Epidermal melanocyte (primary cell): Measurements from ENCODE around the gene ZNF665.
A peak's percentile ranks its signal among the peaks of the same experiment; 100 is the strongest.
"Not testable (repeated sequence)": the region's sequence is repeated elsewhere in the genome, so short reads cannot be mapped to it uniquely, and the experiment has no call there.

Experiments
- DNase-seq: peaks from one replicate; pipeline ENCODE4 v3.0.0; 2011; ENCODE audit warnings: low spot score; ENCODE audit not compliant: insufficient read length

The ZNF665 gene

GRCh38 chr19:53192771-53193534, at the start of gene ZNF665:
TSS of gene ZNF665 (minus strand) at chr19:53193358. CDS start at chr19:53182898, 10,460 bp downstream.
- DNase-seq, result peak; percentile 50

- no peak for DNase-seq
Observed at GRCh38 chr19:53237114-53237777, 44.1 kb upstream of the ZNF665 start.

- no peak for DNase-seq
Observed at GRCh38 chr19:53224606-53225005, 31.4 kb upstream of the ZNF665 start.

GRCh38 chr19:53222716-53223115, 29.6 kb upstream of the ZNF665 start:
- DNase-seq, result not testable (repeated sequence)

GRCh38 chr19:53212703-53213320, 19.7 kb upstream of the ZNF665 start:
- DNase-seq, result no peak

GRCh38 chr19:53211554-53211953, 18.4 kb upstream of the ZNF665 start:
- DNase-seq, result not testable (repeated sequence)

GRCh38 chr19:53196777-53197396, 3.7 kb upstream of the ZNF665 start:
- DNase-seq, result peak; percentile 87

- no peak for DNase-seq
Observed at GRCh38 chr19:53195265-53195903, 2.2 kb upstream of the ZNF665 start.

- no peak for DNase-seq
Observed at GRCh38 chr19:53193535-53194222, 521 bp upstream of the ZNF665 start.

- DNase-seq, result no peak
Observed at GRCh38 chr19:53190253-53190652, 2.9 kb downstream of the ZNF665 start.

- DNase-seq, result not testable (repeated sequence)
Observed at GRCh38 chr19:53189691-53190198, 3.4 kb downstream of the ZNF665 start.

GRCh38 chr19:53185155-53185882, 7.8 kb downstream of the ZNF665 start:
- not testable (repeated sequence) for DNase-seq

GRCh38 chr19:53183146-53183764, 9.9 kb downstream of the ZNF665 start:
- no peak for DNase-seq

GRCh38 chr19:53182202-53182601, 11.0 kb downstream of the ZNF665 start:
- DNase-seq, result no peak

GRCh38 chr19:53177986-53178385, 15.2 kb downstream of the ZNF665 start:
- DNase-seq, result no peak

- no peak for DNase-seq
Observed at GRCh38 chr19:53172889-53173288, 20.3 kb downstream of the ZNF665 start.

GRCh38 chr19:53165691-53166091, 27.5 kb downstream of the ZNF665 start:
- no peak for DNase-seq

GRCh38 chr19:53161123-53161522, 32.0 kb downstream of the ZNF665 start:
- DNase-seq, result no peak

GRCh38 chr19:53160350-53160749, 32.8 kb downstream of the ZNF665 start:
- DNase-seq, result no peak
